ENCODE results near the gene RAPGEFL1.

GRCh38 chr17:40242774-40243173, 65.5 kb downstream of the RAPGEFL1 start:
- TF ChIP-seq, protein P1, sequence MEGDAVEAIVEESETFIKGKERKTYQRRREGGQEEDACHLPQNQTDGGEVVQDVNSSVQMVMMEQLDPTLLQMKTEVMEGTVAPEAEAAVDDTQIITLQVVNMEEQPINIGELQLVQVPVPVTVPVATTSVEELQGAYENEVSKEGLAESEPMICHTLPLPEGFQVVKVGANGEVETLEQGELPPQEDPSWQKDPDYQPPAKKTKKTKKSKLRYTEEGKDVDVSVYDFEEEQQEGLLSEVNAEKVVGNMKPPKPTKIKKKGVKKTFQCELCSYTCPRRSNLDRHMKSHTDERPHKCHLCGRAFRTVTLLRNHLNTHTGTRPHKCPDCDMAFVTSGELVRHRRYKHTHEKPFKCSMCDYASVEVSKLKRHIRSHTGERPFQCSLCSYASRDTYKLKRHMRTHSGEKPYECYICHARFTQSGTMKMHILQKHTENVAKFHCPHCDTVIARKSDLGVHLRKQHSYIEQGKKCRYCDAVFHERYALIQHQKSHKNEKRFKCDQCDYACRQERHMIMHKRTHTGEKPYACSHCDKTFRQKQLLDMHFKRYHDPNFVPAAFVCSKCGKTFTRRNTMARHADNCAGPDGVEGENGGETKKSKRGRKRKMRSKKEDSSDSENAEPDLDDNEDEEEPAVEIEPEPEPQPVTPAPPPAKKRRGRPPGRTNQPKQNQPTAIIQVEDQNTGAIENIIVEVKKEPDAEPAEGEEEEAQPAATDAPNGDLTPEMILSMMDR (conservative IDR thresholded peaks at IDR 0.05; ENCODE audit: low read length) = no peak
- no peak for TF ChIP-seq EZH2phosphoT487 (IDR thresholded peaks at IDR 0.05; ENCODE audit: borderline replicate concordance)
